DND-41 (cell line): ENCODE measurements around the gene SYT6.

Source experiments
- ATAC-seq: fragments of 200-7000 bp; cut with Tn5 transposase; 3 replicates; pipeline ENCODE4 v1.9.1; 2021; ENCODE audit warnings: low read depth; ENCODE audit not compliant: insufficient read depth
- DNase-seq: peaks from one replicate; pipeline ENCODE4 v3.0.0-alpha.2; 2020
- H2AFZ ChIP-seq: 2 replicates; pipeline ENCODE4 v1.6.0; 2012; ENCODE audit warnings: low read depth, low read length
- H3K27ac ChIP-seq: 2 replicates; pipeline ENCODE4 v1.5.1; 2012; ENCODE audit warnings: low read length, inconsistent platforms
- H3K27me3 ChIP-seq: fragments of 200-600 bp; sonication (generic); 2 replicates; pipeline ENCODE4 v1.6.0; 2012; ENCODE audit warnings: low read length, mild to moderate bottlenecking, inconsistent platforms; ENCODE audit not compliant: insufficient read depth, poor library complexity
- H3K36me3 ChIP-seq: 2 replicates; pipeline ENCODE4 v1.5.1; 2012; ENCODE audit warnings: low read length, inconsistent platforms; ENCODE audit not compliant: insufficient read depth
- H3K4me1 ChIP-seq: 2 replicates; pipeline ENCODE4 v1.5.1; 2012; ENCODE audit warnings: mild to moderate bottlenecking, low read length; ENCODE audit not compliant: insufficient read depth
- H3K4me2 ChIP-seq: 2 replicates; pipeline ENCODE4 v1.6.0; 2012; ENCODE audit warnings: mild to moderate bottlenecking, moderate library complexity, low read length, inconsistent platforms; ENCODE audit not compliant: insufficient read depth
- H3K4me3 ChIP-seq, 2 experiments: fragments of 200-600 bp in 1 of 2; shearing (Covaris generic) in 1 of 2; 2 replicates each; pipeline ENCODE4 v1.5.1; 2012 to 2016; ENCODE audit warnings: inconsistent platforms in 2 of 2, low read length in 2 of 2, mild to moderate bottlenecking in 2 of 2, low read depth in 1 of 2, moderate library complexity in 1 of 2
- H3K79me2 ChIP-seq: 2 replicates; pipeline ENCODE4 v1.6.0; 2012; ENCODE audit warnings: low read length, inconsistent platforms; ENCODE audit not compliant: insufficient read depth
- H3K9ac ChIP-seq: 2 replicates; pipeline ENCODE4 v1.6.0; 2012; ENCODE audit warnings: low read depth, mild to moderate bottlenecking, inconsistent platforms, low read length, moderate library complexity
- H3K9me3 ChIP-seq: 2 replicates; pipeline ENCODE4 v1.5.1; 2012; ENCODE audit warnings: low read length, moderate library complexity, mild to moderate bottlenecking, inconsistent platforms; ENCODE audit not compliant: insufficient read depth, severe bottlenecking
- H4K20me1 ChIP-seq: 2 replicates; pipeline ENCODE4 v1.6.0; 2012; ENCODE audit warnings: low read length; ENCODE audit not compliant: insufficient read depth
- EZH2 ChIP-seq: IDR thresholded peaks from 3 replicates; pipeline ENCODE4 v1.6.1; 2012; ENCODE audit warnings: borderline replicate concordance, low read depth, mild to moderate bottlenecking, moderate library complexity, low read length, inconsistent platforms; ENCODE audit not compliant: severe bottlenecking
- TF ChIP-seq, protein P1 (sequence below): IDR thresholded peaks from 2 replicates; pipeline ENCODE4 v1.5.1; 2012; ENCODE audit warnings: borderline replicate concordance, low read length, moderate library complexity, mild to moderate bottlenecking; ENCODE audit not compliant: poor library complexity, severe bottlenecking; ENCODE audit errors: extremely low read depth

Gene SYT6

GRCh38 chr1:114126261-114127095 is 27.2 kb downstream of the SYT6 start:
- Histone ChIP-seq H2AFZ (no peak overlapping the region), H4K20me1 (no peaks in the 10 kb centered on the region), H3K4me3 (no peak overlapping the region), H3K9me3 (no peaks in the 10 kb centered on the region), H3K9ac (no peak overlapping the region), H3K4me1 (no peaks in the 10 kb centered on the region), H3K36me3 (no peaks in the 10 kb centered on the region), H3K27me3 (no peaks in the 10 kb centered on the region), H3K4me2 (no peak overlapping the region), H3K27ac (no peak overlapping the region), H3K79me2 (no peaks in the 10 kb centered on the region)
- DNase-seq, result no peak
- no peak for ATAC-seq
- no peak for TF ChIP-seq EZH2
- TF ChIP-seq, protein P1, sequence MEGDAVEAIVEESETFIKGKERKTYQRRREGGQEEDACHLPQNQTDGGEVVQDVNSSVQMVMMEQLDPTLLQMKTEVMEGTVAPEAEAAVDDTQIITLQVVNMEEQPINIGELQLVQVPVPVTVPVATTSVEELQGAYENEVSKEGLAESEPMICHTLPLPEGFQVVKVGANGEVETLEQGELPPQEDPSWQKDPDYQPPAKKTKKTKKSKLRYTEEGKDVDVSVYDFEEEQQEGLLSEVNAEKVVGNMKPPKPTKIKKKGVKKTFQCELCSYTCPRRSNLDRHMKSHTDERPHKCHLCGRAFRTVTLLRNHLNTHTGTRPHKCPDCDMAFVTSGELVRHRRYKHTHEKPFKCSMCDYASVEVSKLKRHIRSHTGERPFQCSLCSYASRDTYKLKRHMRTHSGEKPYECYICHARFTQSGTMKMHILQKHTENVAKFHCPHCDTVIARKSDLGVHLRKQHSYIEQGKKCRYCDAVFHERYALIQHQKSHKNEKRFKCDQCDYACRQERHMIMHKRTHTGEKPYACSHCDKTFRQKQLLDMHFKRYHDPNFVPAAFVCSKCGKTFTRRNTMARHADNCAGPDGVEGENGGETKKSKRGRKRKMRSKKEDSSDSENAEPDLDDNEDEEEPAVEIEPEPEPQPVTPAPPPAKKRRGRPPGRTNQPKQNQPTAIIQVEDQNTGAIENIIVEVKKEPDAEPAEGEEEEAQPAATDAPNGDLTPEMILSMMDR, result no peak

- TF ChIP-seq, protein P1, result no peak
- no peak for TF ChIP-seq EZH2
- no peak for ATAC-seq
Measured at GRCh38 chr1:114124644-114125043, 29.0 kb downstream of the SYT6 start.

DNA sequence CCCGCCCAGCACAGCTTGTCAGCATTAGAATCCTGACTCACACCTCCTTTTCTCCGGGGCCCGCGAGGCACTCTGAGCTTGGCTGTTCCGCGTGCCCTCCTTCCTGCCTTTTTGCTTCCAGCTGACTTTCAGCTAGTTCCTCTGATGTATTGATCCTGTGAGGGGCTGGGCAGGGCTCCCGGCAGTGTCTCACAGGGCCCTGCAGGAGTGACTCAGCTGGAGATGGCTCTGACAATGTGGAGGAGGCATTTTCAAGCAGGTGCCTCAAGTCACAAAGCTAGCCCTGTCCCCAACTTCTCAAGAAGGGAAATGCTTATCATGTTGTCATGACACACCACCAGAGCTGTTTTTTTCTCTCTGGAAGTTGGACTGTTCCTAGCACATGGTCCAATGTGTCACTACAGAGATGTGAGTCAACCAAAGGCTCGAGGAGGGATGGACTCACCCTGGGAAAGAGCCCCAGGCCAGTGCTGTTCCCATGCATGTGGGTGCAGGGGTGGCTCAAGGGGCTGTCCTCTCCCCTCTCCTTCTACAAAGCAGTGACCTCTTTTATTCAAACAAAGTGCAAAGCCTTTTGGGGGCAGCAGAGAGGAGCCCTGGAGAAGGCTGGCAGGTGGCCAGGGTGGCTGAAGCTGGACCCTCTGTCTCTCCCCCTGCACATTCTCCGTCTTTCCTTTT is 30.6 kb downstream of the SYT6 start:
- Histone ChIP-seq H3K27ac (no peak overlapping the region), H3K4me1 (no peaks in the 10 kb centered on the region), H3K27me3 (no peaks in the 10 kb centered on the region), H3K9me3 (no peaks in the 10 kb centered on the region), H3K36me3 (no peaks in the 10 kb centered on the region), H3K4me3 (no peak overlapping the region), H3K79me2 (no peaks in the 10 kb centered on the region), H3K4me2 (no peak overlapping the region), H2AFZ (no peak overlapping the region), H4K20me1 (no peaks in the 10 kb centered on the region), H3K9ac (no peak overlapping the region)
- TF ChIP-seq, protein P1, result no peak
- no peak for TF ChIP-seq EZH2
- DNase-seq, result no peak
- ATAC-seq, result no peak

More at GRCh38 chr1:114124644-114125043, 29.0 kb downstream of the SYT6 start:
- H3K4me3 ChIP-seq, result no peak overlapping the region
- H3K27me3 ChIP-seq, result no peaks in the 10 kb centered on the region
- DNase-seq, result no peak
- H2AFZ ChIP-seq, result no peak overlapping the region
- H3K79me2 ChIP-seq, result no peaks in the 10 kb centered on the region
- no peak overlapping the region for H3K27ac ChIP-seq
- no peaks in the 10 kb centered on the region for H3K4me1 ChIP-seq
- no peak overlapping the region for H3K9ac ChIP-seq
- no peaks in the 10 kb centered on the region for H3K36me3 ChIP-seq
- H3K9me3 ChIP-seq, result no peaks in the 10 kb centered on the region
- no peak overlapping the region for H3K4me2 ChIP-seq
- H4K20me1 ChIP-seq, result no peaks in the 10 kb centered on the region
